ENCODE data around the gene U2AF2.

DNA sequence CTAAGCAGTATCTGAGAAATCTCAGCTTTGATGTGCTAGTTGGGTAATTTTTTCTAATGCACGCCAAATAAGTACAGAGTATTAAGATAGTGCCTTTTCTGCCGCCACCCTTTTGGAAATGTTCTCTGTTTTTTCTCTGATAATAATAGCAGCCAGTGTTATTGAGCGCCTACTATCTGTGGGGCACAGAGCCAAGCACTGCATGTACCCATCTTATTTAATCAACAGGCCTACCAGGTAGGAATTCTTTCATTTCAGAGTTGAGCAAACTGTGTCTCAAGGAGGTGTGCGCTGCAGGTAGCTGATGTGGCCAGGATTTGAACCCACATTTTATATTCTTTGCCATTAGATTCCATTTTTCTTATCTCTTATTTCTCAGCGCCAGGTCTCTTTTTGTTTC, 21.5 kb downstream of the U2AF2 start:
- TF ChIP-seq, protein P1, sequence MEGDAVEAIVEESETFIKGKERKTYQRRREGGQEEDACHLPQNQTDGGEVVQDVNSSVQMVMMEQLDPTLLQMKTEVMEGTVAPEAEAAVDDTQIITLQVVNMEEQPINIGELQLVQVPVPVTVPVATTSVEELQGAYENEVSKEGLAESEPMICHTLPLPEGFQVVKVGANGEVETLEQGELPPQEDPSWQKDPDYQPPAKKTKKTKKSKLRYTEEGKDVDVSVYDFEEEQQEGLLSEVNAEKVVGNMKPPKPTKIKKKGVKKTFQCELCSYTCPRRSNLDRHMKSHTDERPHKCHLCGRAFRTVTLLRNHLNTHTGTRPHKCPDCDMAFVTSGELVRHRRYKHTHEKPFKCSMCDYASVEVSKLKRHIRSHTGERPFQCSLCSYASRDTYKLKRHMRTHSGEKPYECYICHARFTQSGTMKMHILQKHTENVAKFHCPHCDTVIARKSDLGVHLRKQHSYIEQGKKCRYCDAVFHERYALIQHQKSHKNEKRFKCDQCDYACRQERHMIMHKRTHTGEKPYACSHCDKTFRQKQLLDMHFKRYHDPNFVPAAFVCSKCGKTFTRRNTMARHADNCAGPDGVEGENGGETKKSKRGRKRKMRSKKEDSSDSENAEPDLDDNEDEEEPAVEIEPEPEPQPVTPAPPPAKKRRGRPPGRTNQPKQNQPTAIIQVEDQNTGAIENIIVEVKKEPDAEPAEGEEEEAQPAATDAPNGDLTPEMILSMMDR (IDR thresholded peaks at IDR 0.05), result peak in 3 of 12 donors; percentile 19 to 27 (median 20)
- no peak for TF ChIP-seq POLR2A (IDR thresholded peaks at IDR 0.05)

All from heart left ventricle (tissue), 13 donors.